HG02588 (cell line): ENCODE measurements around the gene ENTHD1.
A peak's percentile ranks its signal among the peaks of the same experiment; 100 is the strongest.
"Not testable (repeated sequence)": the region's sequence is repeated elsewhere in the genome, so short reads cannot be mapped to it uniquely, and the experiment has no call there.

Source experiments
- ATAC-seq: cut with Tn5 transposase; IDR thresholded peaks from one replicate; pipeline ENCODE4 v1.9.1; 2021; ENCODE audit warnings: mild to moderate bottlenecking, moderate library complexity; ENCODE audit not compliant: unreplicated experiment

ENTHD1 gene

DNA sequence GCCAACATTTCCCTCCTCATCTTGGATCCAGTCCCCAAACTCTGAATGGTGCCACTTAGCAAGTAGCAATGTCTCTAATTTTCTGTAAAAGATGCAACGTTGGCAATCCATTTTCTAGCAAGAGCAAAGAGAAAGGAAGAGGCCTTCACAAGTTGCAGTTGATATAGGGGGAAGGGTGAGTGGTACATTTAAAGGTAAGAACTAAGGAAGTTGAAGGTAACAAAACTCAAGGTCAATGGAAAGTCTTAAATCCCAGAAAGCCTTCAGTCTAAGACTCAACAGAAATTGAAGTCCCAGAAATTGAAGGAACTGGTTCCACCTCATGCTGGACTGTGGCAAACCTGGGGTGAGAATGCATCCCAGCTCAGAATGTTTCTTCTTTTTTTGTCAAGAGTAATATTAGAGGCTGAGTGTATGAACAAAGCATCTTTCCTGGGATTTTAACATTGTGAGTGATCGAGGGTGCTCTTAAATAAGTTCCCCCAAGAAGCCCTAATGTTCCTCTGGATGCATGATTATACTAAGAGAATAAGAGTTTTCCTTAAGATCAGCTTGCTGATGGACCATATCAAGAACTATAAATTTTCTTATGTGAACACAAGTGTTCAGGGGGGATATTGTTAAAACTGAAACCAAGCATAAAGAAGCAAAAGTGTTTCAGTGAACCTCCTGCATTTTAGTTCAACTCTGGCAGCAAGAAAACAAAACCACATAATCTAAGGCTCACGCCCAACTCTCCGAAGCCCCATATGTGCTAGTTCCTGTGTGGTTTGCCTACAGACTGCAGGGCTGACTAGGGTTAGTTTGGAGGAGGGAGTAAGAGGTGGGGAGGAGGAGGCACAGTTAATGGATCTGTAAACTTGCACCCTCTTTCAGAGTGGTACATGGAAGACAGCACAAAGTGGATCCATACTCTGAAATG, 7.0 kb upstream of the ENTHD1 start, which contains the start of gene GRAP2:
TSS of gene GRAP2 (plus strand) at position 779 of the 922 bp plus-strand sequence. CDS start 46,023 bp downstream, outside the sequence.
- peak; percentile 61 for ATAC-seq

DNA sequence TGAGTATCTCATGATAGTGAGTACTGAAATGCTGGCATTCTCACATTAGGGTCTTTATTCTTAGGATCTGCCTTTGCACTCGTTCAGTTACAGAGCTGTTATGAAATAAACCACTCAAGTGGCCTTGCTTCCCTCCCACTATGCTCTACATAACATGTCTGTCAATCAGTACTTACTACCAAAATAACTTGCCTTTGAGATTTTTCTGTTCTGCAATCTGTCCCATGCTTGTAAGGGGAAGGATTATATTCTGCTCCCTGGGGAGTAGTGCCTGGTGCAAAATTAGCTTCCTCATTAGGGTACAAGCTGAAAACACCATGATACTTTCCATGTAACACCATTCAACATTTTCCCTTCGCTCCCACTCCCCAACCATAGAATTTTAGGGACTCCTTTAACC, 5.4 kb upstream of the ENTHD1 start:
- peak; percentile 69 for ATAC-seq

DNA sequence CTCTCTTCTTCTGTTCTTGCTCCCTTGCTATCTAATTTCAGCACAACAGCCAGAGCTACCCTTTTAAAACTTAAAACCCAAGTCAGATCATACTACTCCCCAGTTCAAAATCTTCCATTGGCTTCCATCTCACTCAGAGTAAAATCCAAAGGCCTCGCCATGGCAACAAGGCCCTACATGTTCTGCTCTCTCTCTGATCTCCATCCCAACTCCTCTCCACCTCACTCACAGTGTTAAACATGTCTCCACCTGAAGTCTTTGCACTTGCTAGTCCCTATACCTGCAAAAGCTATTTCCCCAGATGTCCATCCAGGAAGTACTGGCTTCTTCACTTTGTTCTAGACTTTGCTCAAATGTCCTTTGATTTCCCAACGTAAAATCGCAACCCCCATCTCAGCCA, 4.3 kb upstream of the ENTHD1 start:
- ATAC-seq = no peak

DNA sequence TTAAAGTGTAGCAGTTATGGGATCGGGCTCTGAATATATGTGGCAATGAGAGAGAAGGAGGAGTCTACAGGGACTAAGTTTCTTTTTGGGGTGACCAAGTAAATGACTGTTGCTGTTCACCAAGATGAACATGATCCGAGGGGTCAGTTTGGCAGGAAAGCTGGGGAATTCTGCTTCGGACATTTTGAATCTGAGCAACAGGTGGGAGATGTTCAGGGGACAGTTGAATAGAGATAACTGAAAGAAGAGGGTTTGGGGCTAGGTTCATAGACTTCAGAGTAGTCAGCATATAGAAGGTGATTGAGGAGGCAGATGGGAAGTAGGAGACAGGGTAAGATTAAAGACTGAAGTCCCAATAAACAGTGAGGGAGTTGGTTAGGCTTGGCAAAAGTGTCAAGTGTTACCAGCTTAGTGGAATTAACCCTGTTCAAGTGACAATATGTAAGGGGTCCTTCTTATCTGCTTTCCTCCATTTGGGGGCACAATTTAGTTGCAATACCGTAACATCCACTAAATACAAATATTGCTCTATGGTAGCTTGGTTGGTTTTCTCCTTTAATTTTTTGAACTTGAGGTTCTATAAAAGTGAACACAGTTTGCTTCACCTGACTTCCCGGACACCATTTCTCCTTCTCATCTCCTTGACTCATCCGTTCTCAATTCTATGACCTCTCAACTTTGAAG, 2.9 kb upstream of the ENTHD1 start:
- ATAC-seq = no peak

DNA sequence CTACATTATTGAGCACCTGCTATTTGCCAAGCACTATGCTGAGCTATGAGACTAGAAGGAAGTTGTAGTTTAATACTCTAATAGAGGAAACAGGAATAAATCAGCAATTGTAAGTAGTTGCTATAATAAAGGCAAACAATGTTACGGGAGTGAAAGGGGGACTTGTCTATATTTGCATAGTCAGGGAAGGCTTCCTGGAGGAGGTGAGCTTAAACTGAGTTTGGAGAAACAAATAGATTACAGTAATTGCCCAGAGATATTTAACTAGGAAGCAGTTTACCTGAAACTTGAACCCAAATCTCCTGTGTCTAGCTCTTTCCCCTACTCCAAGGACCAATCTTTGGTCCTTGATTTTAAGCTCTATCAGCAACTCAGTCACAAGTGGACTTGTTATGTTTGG, 2.1 kb upstream of the ENTHD1 start:
- ATAC-seq = no peak

- no peak for ATAC-seq
Measured at GRCh38 chr22:39894554-39895092, 1.1 kb upstream of the ENTHD1 start.

DNA sequence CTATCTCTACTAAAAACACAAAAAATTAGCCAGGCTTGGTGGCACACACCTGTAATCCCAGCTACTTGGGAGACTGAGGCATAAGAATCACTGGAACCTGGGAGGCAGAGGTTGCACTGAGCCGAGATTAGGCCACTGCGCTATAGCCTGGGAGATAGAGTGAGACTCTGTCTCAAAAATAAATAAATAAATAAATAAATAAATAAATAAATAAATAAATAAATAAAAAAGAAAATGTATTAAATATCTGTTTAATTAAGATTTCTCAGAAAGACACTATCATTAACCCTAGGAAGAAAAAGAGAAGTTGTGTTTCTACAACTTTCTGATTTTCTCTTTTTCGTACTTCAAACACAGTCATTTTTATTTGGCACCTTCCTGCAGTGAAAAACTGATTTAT, 3.6 kb downstream of the ENTHD1 start:
- ATAC-seq = not testable (repeated sequence)

- ATAC-seq = no peak
Measured at GRCh38 chr22:39883057-39883456, 10.5 kb downstream of the ENTHD1 start.

GRCh38 chr22:39880722-39881121, 12.8 kb downstream of the ENTHD1 start:
- no peak for ATAC-seq

GRCh38 chr22:39877079-39877845, 16.3 kb downstream of the ENTHD1 start:
- no peak for ATAC-seq

DNA sequence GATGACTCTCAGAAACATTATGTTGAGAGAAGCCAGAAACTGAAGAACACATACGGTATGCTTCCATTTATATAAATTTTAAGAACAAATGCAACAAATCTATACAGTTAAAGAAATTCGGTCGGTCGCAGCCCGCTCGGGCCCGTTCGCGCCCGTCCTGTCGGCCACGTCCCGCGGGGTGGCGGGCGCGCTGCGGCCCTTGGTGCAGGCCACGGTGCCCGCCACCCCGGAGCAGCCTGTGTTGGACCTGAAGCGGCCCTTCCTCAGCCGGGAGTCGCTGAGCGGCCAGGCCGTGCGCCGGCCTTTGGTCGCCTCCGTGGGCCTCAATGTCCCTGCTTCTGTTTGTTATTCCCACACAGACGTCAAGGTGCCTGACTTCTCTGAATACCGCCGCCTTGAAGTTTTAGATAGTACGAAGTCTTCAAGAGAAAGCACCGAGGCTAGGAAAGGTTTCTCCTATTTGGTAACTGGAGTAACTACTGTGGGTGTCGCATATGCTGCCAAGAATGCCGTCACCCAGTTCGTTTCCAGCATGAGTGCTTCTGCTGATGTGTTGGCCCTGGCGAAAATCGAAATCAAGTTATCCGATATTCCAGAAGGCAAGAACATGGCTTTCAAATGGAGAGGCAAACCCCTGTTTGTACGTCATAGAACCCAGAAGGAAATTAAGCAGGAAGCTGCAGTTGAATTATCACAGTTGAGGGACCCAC, 18.2 kb downstream of the ENTHD1 start:
- ATAC-seq = not testable (repeated sequence)

- no peak for ATAC-seq
Measured at GRCh38 chr22:39873965-39874364, 19.6 kb downstream of the ENTHD1 start.

GRCh38 chr22:39872548-39872947, 21.0 kb downstream of the ENTHD1 start:
- no peak for ATAC-seq

GRCh38 chr22:39871008-39871798, 22.4 kb downstream of the ENTHD1 start:
- ATAC-seq = no peak

- not testable (repeated sequence) for ATAC-seq
Measured at GRCh38 chr22:39869797-39870196, 23.8 kb downstream of the ENTHD1 start.

DNA sequence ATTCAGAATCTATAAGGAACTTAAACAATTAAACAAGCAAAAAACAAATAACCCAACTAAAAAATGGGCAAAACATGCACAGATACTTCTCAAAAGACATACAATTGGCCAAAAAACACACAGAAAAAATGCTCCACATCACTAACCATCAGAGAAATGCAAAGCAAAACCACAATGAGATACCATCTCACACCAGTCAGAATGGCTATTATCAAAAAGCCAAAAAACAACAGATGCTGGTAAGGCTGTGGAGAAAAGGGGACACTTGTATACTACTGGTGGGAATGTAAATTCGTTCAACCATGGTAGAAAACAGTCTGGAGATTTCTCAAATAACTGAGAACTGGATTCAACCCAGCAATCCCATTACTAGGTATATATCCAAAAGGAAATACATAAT, 24.8 kb downstream of the ENTHD1 start:
- no peak for ATAC-seq

DNA sequence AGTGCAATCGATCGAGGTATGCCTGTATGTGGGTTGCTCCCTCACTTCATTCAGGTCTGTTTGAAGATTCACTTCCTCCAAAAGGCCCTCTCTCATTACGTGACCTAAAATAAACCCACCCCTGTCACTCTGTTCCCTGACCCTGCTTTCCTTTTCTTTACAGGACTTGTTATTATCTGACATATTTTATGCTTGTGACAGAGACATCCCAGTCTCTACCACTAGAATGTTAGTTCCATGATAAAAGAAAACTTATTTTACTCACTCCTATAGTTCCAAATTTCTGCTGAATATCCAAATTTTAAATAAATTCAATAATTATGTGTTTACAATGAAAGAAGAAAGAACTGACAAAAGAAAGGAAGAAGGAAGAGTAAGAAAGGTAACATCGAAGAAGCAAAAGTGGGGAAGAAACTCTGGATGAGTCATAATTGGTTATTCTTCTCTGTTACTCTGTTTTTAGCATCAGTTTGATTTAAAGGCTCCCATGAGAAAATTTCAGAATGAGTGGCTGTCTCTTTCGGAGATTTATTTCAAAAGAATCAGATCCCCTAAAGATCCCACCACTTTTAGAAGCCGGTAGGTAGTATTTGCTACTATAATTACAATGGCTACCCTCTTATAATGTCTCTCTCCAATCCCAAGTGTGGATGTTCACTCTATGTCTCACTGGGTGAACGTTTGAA, 33.5 kb downstream of the ENTHD1 start:
- ATAC-seq = no peak

GRCh38 chr22:39856588-39856987, 37.0 kb downstream of the ENTHD1 start:
- ATAC-seq = no peak

GRCh38 chr22:39852799-39853198, 40.8 kb downstream of the ENTHD1 start:
- no peak for ATAC-seq
